Hematopoietic multipotent progenitor cell (in vitro differentiated cells): ENCODE data around the gene GABRB2. TPM values are rescaled to one million over a fixed set of nuclear protein-coding genes. Genes with fewer than 3 reads are reported as not detected.
"Not testable (repeated sequence)": the region's sequence is repeated elsewhere in the genome, so short reads cannot be mapped to it uniquely, and the experiment has no call there.

Experiments used
- DNase-seq, 3 donors: peaks; one replicate each; pipeline ENCODE4 v3.0.0-alpha.2; 2011 to 2015; ENCODE audit warnings: low read depth in 2 of 3, low spot score in 2 of 3
- total RNA-seq: library from RNA; depleted of rRNA; stranded (reverse); fragments of >200 nt; gene quantifications from one replicate; pipeline ENCODE4 v1.2.3, GENCODE V29; 2012

The GABRB2 gene
- total RNA-seq, 1 donor: under 0.01 TPM

- DNase-seq: no peak
Measured at GRCh38 chr5:161305601-161306000, 240.9 kb downstream of the GABRB2 start.

GRCh38 chr5:161302559-161302958 is 244.0 kb downstream of the GABRB2 start:
- no peak for DNase-seq

- no peak for DNase-seq
Measured at GRCh38 chr5:161301586-161301985, 244.9 kb downstream of the GABRB2 start.

GRCh38 chr5:161299053-161299452 is 247.5 kb downstream of the GABRB2 start:
- DNase-seq: no peak

- not testable (repeated sequence) for DNase-seq
Measured at GRCh38 chr5:161297388-161297787, 249.1 kb downstream of the GABRB2 start.

GRCh38 chr5:161295721-161296250 is 250.7 kb downstream of the GABRB2 start:
- no peak for DNase-seq

GRCh38 chr5:161288071-161288470 is 258.5 kb downstream of the GABRB2 start:
- DNase-seq: no peak

- no peak for DNase-seq
Measured at GRCh38 chr5:161287436-161287835, 259.1 kb downstream of the GABRB2 start.

- no peak for DNase-seq
Measured at GRCh38 chr5:161286066-161286655, 260.4 kb downstream of the GABRB2 start.

- no peak for DNase-seq
Measured at GRCh38 chr5:161284445-161284844, 262.1 kb downstream of the GABRB2 start.

GRCh38 chr5:161283296-161283695 is 263.2 kb downstream of the GABRB2 start:
- no peak for DNase-seq

GRCh38 chr5:161278739-161279660 is 267.5 kb downstream of the GABRB2 start:
- no peak for DNase-seq

GRCh38 chr5:161277011-161277410 is 269.5 kb downstream of the GABRB2 start:
- no peak for DNase-seq

GRCh38 chr5:161274951-161275350 is 271.6 kb downstream of the GABRB2 start:
- no peak for DNase-seq

- no peak for DNase-seq
Measured at GRCh38 chr5:161273410-161273809, 273.1 kb downstream of the GABRB2 start.

GRCh38 chr5:161271816-161272215 is 274.7 kb downstream of the GABRB2 start:
- no peak for DNase-seq

- no peak for DNase-seq
Measured at GRCh38 chr5:161269125-161269524, 277.4 kb downstream of the GABRB2 start.

GRCh38 chr5:161266954-161267353 is 279.6 kb downstream of the GABRB2 start:
- DNase-seq: no peak

GRCh38 chr5:161265006-161265405 is 281.5 kb downstream of the GABRB2 start:
- no peak for DNase-seq

- DNase-seq: no peak
Measured at GRCh38 chr5:161263191-161263590, 283.3 kb downstream of the GABRB2 start.

- DNase-seq: no peak
Measured at GRCh38 chr5:161261668-161262323, 284.7 kb downstream of the GABRB2 start.
